Measurements from ENCODE around the gene GP1BB. TPM values are rescaled to one million over a fixed set of nuclear protein-coding genes. Genes with fewer than 3 reads are reported as not detected.

GP1BB gene
- total and polyA plus RNA-seq, 2 of the 13 experiments (the other 11 are each of a cell fraction or from before 2014, with no cell fraction given): not detected

DNA sequence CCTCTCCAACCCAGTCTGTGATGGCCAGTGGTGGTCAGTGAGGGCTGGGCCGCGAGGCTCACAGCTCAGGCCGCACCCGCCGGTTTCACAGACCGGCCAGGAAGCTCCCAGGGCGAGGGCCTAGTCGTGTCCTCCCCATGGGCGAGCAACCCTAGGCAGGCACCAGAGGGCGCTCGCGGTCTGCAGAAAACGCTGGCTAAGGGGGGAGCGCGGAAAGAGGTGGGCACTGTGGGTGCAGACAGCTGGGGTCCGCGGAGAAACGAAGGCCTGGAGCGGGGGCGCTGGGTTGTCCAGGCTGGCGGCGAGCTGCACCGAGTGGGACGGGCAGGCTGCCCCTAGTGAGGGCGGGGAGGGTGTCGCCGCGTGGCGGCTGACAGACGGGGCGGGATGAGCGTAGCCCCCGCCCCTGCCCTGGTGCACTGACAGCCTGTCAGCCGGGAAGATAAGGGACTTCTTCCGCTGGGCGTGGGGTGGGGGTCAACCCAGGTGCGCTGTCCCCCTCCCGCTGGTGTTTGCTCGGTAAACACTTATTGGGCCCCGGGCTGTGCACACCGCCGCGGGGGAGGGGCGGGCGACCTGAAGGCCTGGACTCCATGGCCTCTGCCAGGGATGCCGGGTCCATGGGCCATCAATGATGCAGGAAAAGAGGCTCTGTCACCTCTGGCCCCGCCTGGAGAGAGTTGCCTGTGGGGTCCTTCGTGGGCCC, 7.5 kb downstream of the GP1BB start (continued):
- TF ChIP-seq, protein P1, sequence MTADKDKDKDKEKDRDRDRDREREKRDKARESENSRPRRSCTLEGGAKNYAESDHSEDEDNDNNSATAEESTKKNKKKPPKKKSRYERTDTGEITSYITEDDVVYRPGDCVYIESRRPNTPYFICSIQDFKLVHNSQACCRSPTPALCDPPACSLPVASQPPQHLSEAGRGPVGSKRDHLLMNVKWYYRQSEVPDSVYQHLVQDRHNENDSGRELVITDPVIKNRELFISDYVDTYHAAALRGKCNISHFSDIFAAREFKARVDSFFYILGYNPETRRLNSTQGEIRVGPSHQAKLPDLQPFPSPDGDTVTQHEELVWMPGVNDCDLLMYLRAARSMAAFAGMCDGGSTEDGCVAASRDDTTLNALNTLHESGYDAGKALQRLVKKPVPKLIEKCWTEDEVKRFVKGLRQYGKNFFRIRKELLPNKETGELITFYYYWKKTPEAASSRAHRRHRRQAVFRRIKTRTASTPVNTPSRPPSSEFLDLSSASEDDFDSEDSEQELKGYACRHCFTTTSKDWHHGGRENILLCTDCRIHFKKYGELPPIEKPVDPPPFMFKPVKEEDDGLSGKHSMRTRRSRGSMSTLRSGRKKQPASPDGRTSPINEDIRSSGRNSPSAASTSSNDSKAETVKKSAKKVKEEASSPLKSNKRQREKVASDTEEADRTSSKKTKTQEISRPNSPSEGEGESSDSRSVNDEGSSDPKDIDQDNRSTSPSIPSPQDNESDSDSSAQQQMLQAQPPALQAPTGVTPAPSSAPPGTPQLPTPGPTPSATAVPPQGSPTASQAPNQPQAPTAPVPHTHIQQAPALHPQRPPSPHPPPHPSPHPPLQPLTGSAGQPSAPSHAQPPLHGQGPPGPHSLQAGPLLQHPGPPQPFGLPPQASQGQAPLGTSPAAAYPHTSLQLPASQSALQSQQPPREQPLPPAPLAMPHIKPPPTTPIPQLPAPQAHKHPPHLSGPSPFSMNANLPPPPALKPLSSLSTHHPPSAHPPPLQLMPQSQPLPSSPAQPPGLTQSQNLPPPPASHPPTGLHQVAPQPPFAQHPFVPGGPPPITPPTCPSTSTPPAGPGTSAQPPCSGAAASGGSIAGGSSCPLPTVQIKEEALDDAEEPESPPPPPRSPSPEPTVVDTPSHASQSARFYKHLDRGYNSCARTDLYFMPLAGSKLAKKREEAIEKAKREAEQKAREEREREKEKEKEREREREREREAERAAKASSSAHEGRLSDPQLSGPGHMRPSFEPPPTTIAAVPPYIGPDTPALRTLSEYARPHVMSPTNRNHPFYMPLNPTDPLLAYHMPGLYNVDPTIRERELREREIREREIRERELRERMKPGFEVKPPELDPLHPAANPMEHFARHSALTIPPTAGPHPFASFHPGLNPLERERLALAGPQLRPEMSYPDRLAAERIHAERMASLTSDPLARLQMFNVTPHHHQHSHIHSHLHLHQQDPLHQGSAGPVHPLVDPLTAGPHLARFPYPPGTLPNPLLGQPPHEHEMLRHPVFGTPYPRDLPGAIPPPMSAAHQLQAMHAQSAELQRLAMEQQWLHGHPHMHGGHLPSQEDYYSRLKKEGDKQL (CRISPR knock-in tag; IDR thresholded peaks at IDR 0.05; ENCODE audit: low read depth): peak; percentile 80; the same call in 1 of the 2 replicates
- TF ChIP-seq, protein P2, sequence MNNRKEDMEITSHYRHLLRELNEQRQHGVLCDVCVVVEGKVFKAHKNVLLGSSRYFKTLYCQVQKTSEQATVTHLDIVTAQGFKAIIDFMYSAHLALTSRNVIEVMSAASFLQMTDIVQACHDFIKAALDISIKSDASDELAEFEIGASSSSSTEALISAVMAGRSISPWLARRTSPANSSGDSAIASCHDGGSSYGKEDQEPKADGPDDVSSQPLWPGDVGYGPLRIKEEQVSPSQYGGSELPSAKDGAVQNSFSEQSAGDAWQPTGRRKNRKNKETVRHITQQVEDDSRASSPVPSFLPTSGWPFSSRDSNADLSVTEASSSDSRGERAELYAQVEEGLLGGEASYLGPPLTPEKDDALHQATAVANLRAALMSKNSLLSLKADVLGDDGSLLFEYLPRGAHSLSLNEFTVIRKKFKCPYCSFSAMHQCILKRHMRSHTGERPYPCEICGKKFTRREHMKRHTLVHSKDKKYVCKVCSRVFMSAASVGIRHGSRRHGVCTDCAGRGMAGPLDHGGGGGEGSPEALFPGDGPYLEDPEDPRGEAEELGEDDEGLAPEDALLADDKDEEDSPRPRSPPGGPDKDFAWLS (CRISPR knock-in tag; IDR thresholded peaks at IDR 0.05; ENCODE audit: borderline replicate concordance): peak; percentile 93; the same call in 1 of the 2 replicates
- TF ChIP-seq, protein P3, sequence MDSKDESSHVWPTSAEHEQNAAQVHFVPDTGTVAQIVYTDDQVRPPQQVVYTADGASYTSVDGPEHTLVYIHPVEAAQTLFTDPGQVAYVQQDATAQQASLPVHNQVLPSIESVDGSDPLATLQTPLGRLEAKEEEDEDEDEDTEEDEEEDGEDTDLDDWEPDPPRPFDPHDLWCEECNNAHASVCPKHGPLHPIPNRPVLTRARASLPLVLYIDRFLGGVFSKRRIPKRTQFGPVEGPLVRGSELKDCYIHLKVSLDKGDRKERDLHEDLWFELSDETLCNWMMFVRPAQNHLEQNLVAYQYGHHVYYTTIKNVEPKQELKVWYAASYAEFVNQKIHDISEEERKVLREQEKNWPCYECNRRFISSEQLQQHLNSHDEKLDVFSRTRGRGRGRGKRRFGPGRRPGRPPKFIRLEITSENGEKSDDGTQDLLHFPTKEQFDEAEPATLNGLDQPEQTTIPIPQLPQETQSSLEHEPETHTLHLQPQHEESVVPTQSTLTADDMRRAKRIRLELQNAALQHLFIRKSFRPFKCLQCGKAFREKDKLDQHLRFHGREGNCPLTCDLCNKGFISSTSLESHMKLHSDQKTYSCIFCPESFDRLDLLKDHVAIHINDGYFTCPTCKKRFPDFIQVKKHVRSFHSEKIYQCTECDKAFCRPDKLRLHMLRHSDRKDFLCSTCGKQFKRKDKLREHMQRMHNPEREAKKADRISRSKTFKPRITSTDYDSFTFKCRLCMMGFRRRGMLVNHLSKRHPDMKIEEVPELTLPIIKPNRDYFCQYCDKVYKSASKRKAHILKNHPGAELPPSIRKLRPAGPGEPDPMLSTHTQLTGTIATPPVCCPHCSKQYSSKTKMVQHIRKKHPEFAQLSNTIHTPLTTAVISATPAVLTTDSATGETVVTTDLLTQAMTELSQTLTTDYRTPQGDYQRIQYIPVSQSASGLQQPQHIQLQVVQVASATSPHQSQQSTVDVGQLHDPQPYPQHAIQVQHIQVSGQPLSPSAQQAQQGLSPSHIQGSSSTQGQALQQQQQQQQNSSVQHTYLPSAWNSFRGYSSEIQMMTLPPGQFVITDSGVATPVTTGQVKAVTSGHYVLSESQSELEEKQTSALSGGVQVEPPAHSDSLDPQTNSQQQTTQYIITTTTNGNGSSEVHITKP (CRISPR knock-in tag; IDR thresholded peaks at IDR 0.05; ENCODE audit: low read depth): no peak; the same call in 1 of the 2 replicates
- TF ChIP-seq NFE2 (CRISPR knock-in tag; IDR thresholded peaks at IDR 0.05): no peak
- TF ChIP-seq, protein P4, sequence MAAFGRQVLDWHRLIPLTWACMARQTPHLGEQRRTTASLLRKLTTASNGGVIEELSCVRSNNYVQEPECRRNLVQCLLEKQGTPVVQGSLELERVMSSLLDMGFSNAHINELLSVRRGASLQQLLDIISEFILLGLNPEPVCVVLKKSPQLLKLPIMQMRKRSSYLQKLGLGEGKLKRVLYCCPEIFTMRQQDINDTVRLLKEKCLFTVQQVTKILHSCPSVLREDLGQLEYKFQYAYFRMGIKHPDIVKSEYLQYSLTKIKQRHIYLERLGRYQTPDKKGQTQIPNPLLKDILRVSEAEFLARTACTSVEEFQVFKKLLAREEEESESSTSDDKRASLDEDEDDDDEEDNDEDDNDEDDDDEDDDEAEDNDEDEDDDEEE (CRISPR knock-in tag; IDR thresholded peaks at IDR 0.05): 0 out of 2 replicates have a peak, but pooled peaks have one; percentile 44
- peak; percentile 46 for TF ChIP-seq HNF4G (IDR thresholded peaks at IDR 0.05; ENCODE audit: borderline replicate concordance, low read depth, low read length)
- 0 out of 2 replicates have a peak, but pooled peaks have one; percentile 47 for TF ChIP-seq HNF4G (CRISPR knock-in tag; IDR thresholded peaks at IDR 0.05; ENCODE audit: borderline replicate concordance, low read depth)

Measured in HepG2 (cell line).